HG02571 (cell line): ENCODE data around the gene TDRD9.

Experiments
- ATAC-seq: cut with Tn5 transposase; IDR thresholded peaks from one replicate; pipeline ENCODE4 v1.9.1; 2021; ENCODE audit warnings: mild to moderate bottlenecking, moderate library complexity; ENCODE audit not compliant: unreplicated experiment

TDRD9 gene

DNA sequence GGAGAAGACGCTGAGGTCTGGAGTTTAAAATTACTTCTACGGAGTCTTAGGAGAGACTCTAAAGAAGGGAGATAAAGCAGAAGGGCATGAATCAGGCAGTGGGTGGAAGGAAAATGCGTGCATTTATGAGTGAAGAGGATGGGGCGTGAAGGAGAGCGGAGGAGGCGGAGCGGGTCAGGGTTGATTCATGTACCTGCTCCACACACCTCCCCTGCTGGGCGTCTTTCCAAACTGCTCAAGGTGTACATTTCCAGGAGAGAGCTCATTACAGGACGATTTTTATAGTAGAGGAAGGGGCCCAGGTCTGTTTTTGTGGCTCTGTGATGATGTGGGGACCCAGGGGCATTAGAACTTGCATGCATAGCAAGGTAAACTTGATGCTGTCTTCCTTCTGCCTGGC lies 92.2 kb downstream of the TDRD9 start:
- ATAC-seq, result no peak

DNA sequence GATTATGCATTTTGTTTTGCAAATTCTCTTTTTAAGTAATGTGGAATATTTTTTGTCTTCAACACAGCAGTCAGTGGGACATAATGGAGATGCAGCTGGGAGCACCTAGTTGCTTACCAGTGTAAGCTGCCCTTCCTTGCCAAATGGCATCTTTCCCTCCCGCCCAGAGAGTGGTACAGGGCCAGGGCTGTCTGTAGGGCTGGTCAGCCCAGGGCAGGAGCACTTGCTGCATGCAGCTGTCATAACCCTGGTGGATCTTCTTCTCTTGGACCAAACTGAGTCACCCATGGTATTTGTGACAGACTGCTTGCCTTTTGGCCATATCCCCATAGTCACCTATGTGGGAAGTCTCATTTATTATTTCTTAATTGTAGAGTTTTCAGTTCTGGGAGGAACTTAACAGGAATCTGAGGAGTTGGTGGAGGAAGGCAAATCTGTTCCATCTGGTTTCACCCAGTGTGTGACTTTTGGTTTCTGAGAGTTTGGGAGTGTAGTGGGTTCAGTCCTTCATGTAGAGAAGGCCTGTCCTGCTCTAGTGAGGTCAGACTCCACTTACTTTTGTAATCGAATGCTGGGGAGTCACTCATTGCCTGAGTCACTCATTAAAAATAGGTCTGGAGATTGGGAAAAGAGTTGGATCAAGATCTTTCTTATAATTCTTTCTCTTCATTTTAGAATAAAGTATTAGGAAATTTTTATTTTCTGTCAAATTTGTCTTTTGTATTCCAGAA lies 95.2 kb downstream of the TDRD9 start:
- ATAC-seq, result no peak

DNA sequence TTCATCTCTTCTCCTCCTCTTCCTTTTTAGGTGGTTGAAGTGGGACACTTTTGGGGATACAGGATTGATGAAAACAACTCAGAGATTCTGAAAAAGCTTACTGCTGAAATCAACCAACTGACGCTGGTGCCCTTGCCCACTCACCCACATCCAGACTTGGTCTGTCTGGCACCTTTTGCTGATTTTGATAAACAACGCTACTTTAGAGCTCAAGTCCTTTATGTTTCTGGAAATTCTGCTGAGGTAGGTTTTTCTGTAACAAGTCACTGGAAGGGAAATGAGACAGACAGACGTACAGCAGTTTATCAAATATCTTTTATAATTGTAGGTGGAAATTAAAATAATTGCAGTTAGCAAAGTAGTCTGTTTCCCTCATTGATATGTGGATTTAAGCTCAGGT lies 97.3 kb downstream of the TDRD9 start:
- ATAC-seq, result no peak

DNA sequence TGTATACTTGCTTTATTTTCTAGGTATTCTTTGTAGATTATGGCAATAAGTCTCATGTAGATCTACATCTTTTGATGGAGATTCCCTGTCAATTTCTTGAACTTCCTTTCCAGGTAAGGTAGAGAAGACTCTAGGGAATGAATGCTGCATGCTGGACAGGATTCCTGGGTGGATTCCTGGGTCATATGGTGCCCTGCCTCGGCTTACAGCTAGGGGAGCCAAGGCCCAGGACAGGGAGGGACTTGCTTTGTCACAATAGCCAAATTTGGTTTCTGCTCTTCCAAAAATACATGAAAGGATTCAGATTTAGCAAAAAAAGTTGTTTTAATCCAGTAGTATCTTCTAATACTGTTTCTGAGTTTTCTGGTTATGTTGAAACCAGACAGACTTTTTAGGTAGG lies 97.8 kb downstream of the TDRD9 start:
- no peak for ATAC-seq

DNA sequence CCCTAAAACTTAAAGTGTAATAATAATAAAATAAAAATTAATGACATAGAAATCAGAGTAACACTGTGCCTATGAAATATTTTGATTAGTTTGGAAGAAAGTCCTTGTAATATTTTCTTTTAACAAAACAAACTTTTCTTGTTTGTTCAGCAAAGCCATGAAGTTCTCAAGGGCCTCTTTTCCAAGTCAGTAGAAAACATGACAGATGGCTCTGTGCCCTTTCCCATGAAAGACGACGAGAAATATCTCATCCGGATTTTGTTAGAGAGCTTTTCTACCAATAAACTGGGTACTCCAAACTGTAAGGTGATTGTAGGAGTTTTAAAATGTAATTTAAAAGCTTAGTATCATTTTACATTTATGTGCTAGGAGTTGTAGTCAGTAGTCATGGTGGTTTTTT lies 102.7 kb downstream of the TDRD9 start:
- no peak for ATAC-seq

DNA sequence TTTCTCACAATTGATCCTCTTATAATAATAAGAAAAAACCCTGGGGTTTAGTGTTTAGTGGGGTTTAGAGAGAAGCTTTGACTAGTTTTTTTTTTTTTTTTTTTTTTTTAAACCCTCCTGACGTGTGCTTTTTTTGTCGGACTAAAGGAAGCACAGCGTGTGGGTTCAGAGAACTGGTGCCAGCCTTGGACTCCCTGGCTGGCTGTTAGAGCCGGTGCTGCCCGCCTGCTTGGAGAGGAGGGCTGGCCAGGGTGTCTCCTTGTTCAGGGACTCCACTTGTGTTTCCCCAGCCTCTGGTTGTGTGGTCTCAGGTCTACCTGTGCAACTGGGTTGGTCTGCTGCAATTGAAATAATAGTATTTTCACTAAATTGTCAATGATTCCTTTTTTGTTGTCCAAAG lies 103.1 kb downstream of the TDRD9 start:
- no peak for ATAC-seq

DNA sequence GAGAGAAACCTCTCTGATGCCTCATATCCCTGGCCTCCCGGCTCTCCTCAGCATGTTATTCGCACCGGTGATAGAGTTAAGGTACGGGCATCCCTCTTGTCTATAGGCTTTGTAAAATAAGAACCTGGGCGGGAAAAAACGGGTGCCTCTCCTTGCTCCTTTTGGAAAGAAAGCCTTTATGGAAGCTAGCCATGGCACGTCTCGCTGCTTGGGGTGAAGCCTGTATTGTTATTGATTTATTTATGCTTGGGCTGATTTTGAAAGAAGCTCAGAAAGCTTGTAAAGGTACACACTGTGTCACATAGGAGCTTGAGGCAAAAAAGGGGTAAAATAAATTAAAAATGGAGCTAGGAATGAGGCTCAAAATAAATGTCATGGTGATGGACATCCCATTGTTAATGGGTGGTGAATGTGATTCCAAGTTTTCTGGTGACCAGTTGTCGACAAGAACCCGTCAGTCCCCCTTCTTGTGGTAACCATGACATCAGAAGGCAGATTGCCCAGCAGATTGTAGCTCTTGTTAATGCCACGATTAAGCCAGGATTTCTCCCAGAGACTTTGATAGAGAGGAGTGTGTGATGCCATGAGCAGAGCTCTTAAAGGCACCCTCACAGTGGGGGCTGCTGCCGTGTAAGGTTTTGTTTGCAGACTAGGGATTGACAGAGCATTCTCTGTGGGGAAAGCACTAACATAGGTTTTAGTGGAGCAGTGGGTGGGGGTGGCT lies 106.9 kb downstream of the TDRD9 start:
- ATAC-seq, result no peak

DNA sequence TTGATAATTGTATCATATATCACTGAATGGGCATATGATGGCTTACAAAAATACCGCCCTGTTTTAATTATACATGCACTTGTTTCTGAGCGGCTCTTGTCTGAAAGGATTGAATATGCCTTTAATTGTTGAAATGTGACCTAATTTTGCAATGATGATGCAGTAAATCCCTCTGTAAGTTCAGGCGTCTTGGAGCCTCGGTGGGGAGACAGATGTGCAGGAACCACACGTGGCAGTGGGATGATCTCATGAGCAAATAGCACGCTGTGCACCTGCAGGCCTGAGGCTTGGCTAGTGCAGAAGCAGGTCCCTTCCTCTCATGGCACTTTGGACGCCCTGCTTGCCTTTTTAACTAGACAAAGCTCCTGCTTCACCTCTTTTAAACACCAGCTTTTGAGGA lies 108.0 kb downstream of the TDRD9 start:
- no peak for ATAC-seq

DNA sequence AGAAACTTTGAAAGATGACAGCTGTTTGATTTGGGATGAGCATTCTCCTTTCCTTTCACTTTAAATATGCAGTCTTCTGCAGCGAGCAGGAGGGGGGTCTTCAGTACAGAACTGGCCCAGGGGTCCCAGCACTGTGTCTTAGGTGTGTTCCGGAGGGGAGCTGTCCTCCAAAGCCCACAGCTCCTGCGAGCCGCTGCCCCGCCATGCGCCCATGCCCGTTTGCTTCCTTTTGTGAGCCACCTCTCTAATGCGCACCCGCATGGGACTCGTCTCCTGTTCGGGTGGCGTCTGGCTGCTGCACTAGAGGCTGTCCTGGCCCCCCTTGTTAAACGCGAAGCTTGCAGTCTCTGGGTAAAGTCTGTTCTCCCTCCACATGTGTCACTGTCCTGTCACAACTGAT lies 108.8 kb downstream of the TDRD9 start:
- ATAC-seq, result no peak

DNA sequence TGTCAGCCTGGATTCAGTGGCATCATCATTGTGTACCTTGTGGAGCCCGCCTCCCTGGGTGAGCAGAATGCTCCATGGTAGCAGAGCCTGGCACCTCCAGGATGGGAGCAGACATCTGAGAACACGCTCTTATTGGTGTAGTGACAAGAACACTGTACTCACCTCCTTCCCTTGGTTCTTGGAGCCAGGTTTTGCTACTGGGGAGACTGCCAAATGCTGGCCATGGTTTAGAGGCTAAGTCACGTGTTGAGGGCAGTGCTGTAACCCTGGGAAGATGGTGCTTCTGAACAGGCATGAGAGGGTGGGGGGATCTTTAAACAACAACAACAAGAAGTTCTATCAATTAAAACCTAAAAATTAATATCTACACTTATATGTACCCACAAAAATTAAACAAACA lies 109.6 kb downstream of the TDRD9 start:
- ATAC-seq, result no peak

DNA sequence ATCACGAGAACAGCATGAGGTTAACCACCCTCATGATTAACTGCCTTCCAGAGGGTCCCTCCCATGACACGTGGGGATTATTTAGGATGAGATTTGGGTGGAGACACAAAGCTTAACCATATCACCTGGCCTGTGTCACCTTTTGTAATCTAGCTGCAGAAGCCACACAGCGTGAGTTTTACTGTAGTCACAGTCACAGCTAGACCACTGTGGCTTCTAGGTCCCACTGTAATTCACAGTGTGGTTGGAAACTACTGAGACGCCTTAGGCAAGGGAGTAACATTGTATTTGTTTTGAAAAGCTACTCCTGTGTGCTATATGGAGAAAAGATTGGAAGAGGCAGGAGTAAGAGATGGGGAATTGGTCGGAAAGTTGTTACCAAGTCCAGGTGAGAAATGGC lies 111.0 kb downstream of the TDRD9 start:
- ATAC-seq, result no peak

DNA sequence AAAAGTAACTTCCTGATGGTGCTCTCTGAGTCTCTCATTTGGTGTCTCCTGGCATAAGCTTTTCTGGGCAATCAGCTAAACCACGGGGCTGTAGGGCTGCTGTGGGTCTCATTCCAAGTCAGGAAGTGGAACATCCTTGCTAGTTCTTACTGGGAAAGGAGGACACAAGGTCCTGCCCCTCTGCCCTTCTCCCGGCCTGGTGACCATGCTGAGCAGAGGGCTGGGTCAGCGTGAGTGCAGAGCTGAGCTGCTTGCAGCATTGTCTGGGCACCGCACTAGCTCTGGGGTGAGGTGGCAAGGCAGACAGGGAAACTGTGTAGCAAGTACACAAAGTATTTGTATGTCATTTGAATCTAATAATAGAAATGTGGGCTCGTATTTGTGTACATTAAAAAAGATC lies 112.3 kb downstream of the TDRD9 start:
- ATAC-seq, result no peak

DNA sequence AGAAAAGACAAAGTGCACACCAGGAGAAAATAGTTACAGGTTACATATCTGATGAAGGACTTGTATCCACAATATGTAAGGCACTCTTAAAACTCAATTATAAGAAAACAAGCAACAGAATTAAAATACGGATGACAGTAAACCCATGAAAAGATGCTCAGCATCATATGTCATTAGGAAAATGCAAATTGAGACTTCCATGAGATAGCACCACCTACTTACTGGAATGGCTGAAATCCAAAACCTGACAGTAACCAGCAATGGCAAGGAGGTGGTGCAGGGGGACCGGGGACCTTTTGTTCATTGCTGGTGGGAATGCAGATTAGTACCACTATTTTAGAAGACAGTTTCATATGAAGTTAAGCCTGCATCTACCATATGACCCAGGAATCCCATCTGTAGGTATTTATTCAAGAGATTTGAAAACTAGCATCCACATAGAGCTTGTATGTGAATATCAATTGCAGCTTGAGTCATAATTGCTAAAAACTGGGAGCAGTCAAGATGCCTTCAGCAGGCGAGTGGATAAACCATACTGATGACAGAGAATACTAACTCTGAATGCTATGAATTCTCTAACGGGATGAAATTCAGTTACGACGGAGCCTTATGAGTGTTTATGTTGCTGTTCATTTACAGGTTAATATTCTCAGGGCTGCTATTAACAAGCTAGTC lies 113.3 kb downstream of the TDRD9 start:
- ATAC-seq, result no peak

DNA sequence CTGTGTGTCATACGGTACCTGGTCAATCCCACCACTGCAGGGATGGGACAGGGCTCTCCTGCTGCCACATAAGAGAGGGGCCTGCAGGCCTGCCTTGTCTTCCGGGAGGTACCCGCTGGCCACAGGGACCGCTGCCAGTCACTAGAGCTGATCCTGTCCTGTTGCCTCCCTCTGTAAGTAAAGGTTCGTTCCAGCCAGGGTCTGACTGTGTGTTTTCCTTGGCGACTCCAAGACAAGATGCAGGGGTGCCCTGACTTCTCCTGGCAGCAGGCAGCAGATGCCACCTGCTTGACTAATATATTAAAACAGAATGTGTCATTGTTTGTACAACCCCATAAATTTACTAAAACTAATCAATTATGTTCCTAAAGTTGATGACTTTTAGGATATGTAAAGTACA lies 115.8 kb downstream of the TDRD9 start:
- no peak for ATAC-seq

DNA sequence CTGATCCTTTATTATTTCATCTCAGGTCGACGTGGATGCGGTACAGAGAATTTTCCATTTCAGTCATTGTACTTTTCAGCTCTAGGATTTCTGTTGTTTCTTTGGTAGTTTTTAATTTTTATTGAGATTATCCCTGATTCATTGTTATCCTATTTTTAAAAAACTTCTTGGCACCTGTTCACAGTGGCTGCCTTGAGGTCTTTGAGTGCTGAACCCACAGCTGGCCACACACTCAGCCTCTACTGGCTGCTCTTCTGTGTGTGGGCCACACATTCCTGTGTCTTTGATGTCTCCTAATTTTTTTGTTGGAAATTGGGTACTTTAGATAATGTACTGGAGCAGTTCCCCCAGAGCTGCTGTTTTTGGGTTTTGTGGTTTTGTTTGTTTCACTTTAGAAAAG lies 119.5 kb downstream of the TDRD9 start:
- ATAC-seq, result no peak

DNA sequence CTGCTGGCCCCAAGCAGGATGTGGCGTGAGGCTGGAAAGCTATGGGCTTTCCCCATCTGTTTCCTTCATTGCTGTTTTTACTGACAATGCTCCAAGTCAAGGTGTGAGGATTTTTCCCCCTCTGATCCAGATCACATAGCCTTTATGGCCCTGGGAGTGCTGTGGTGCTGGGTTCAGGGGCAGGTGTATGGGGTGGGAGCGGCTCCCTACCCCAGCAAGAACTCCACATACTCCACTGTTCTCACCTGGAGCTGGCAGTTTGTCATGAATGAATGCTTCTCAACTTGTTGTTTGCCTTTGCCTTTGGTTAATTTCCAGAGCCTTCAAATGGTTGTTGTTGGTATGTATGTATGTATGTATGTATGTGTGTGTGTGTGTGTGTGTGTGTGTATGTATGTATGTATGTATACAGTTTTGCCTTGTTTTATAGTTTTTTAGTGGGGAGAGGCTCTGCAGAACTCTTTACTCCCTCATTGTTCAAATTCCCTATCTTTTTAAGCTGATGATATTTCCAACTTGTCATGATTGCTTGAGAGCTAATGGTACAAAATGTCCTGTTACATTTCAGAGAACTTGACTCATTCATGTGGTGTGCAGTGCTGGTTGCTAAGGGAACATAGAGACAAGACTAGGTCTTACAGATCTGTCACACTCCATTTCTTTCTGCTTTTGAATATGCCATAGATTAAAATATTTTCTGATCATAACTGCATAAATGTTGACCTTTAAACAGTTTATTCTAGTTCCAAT lies 120.7 kb downstream of the TDRD9 start:
- ATAC-seq, result no peak

DNA sequence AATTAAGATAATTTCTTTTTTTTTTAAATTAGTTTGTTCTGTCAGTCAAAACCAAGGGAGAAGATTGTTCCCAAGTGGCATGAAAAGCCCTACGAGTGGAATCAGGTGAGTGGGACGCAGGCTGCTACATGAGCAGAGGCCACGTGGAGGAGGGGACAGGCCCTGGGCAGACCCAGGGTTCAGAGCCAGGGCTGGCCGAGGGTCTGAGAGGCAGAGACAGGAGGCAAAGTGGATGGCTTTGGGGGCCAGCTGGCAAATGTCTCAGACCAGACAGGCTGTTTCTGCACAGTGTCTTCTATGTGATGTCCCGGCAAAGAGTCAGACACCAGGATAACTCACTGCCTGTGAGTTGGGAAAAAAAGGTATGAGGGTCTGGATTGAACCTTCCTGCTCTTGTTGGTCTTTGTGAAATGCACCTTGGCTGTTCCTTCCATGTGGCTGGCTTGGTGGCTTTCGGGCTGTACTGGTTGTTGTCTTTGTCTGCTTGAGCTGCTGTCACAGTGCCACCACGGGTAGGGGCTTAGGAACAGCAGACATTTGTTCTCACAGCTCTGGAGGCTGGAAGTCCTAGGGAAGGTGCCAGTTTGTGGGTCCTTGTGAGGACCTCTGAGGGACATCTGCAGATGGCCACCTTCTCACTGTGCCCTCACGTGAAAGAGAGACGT lies 121.5 kb downstream of the TDRD9 start:
- no peak for ATAC-seq

DNA sequence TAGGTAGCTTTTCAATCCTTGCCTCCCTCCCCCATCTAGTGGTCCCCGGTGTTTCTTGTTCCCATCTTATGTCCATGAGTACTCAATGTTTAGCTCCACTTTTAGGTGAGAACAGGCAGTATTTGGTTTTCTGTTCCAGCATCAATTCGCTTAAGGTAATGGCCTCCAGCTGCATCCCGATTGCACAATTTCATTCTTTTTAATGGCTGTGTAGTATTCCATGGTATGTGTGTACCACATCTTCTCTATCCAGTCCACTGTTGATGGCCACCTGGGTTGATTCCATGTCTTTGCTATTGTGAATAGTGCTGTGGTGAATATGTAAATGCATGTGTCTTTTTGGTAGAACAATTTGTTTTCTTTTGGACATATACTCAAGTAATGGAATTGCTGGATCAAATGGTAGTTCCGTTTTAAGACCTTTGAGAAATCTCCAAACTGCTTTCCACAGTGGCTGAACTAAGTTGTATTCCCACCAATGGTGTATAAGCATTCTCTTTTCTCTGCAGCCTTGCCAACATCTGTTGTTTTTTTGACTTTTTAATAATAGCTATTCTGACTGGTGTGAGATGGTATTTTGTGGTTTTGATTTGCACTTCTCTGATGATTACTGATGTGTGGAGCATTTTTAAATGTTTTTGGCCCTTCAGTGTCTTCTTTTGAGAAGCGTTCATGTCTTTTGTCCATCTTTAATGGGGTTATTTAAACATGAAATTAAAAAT lies 123.0 kb downstream of the TDRD9 start:
- no peak for ATAC-seq

DNA sequence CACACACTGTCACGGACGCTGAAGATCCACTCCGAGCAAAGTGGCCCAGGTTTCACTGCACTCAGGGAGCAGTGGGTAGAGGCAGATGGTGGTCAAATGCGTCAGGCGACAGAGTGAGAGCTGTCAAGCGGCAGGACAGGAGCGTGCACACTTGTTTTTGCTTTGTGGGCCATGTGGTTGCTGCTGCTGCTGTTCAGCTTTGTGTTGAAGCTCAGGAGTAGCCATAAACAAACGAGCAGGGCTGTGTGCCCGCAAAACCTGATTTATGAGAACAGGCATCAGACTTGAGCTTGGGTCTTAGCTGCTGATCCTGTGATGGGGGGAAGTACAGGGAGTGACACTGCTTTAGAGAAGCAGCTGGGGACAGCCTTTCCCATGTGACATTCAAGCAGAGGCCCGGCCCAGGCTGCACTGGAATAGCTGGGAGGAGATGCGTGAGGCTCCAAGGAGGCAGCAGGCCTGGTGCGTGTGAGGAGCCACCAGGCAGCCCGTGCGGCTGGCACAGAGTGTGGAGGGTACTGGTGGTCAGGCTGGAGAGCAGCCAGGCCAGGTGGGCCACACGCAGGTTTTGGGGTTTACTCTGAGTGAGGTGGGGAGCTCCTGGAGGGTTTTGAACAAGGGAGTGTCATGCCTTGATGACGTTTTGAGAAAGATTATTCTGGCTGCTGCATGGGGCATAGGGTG lies 126.1 kb downstream of the TDRD9 start:
- no peak for ATAC-seq

DNA sequence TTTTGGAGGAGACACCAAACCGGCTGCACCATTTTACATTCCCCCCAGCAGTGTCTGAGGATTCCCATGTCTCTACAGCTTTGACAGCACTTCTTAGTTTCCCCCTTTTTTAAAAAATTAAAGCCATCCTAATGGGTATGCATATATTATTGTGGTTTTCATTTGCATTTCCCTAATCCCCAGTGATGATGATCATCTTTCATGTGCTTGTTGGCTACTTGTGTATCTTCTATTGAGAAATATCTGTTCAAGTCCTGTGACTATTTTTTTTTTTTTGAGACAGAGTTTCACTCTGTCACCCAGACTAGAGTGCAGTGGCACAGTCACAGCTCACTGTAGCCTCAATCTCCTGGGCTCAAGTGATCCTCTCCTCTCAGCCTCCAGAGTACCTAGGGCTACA lies 134.0 kb downstream of the TDRD9 start:
- no peak for ATAC-seq
